A549 (cell line): ENCODE results near the gene GREM1.

Source experiments
- CHD2 ChIP-seq: fragments of 150-350 bp; IDR thresholded peaks from 2 replicates; pipeline ENCODE4 v1.6.1; 2014; ENCODE audit warnings: low read length; ENCODE audit not compliant: partially characterized antibody
- EP300 ChIP-seq, 2 experiments: fragments of >200 bp; sonication (Bioruptor Twin); formaldehyde crosslinking; IDR thresholded peaks; 2 replicates in 1 of 2; 3 replicates in 1 of 2; pipeline ENCODE4 v1.6.1; 2016 to 2017
- HDAC2 ChIP-seq: fragments of 200-600 bp; sonication (generic); IDR thresholded peaks from 2 replicates; pipeline ENCODE4 v1.6.1; 2016
- JUN ChIP-seq, 2 experiments: fragments of >200 bp; sonication (Bioruptor Twin); formaldehyde crosslinking; IDR thresholded peaks; 2 replicates in 1 of 2; 3 replicates in 1 of 2; pipeline ENCODE4 v1.6.1; 2016 to 2017
- MAX ChIP-seq: IDR thresholded peaks from 2 replicates; pipeline ENCODE4 v1.6.1; 2012
- PBX3 ChIP-seq: IDR thresholded peaks from 2 replicates; pipeline ENCODE4 v1.6.1; 2012
- POLR2A ChIP-seq: IDR thresholded peaks from 2 replicates; pipeline ENCODE4 v1.6.1; 2012; ENCODE audit warnings: mild to moderate bottlenecking, low read length
- SMC3 ChIP-seq: fragments of >200 bp; sonication (Bioruptor Twin); formaldehyde crosslinking; IDR thresholded peaks from 3 replicates; pipeline ENCODE4 v1.6.1; 2018; ENCODE audit warnings: inconsistent platforms
- USF2 ChIP-seq: fragments of 450-650 bp; IDR thresholded peaks from 2 replicates; pipeline ENCODE4 v1.6.1; 2014; ENCODE audit warnings: antibody characterized with exemption
- ZSCAN20 ChIP-seq: fragments of 250-450 bp; sonication (Bioruptor Pico); IDR thresholded peaks from 2 replicates; pipeline ENCODE4 v1.8.0; 2022; ENCODE audit warnings: mild to moderate bottlenecking, moderate library complexity
- TF ChIP-seq, protein P1 (sequence below): fragments of >200 bp; sonication (Bioruptor Twin); formaldehyde crosslinking; IDR thresholded peaks from 3 replicates; pipeline ENCODE4 v1.5.1; 2016

DNA sequence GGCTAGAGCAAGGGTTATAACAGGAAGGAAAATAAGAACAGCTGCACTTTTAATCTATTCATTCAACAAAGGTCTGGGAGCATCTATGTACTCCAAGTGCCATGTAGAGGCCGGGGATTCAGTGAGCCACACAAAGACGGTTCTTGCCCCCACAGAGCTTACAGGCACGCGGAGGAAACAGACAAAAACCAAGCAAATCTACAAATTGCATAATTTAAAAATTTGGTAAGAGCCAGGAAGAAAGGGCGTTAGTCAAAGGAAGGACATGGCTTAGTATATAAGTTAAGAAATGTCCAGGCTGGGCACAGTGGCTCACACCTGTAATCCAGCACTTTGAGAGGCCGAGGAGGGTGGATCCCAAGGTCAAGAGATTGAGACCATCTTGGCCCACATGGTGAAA is 10.4 kb upstream of the GREM1 start:
- TF ChIP-seq EP300 (IDR thresholded peaks at IDR 0.05) (no peak), PBX3 (no peak), MAX (no peak), SMC3 (no peak), ZSCAN20 (CRISPR knock-in tag) (no peak), POLR2A (no peak), CHD2 (no peak), JUN (IDR thresholded peaks at IDR 0.05) (no peak), HDAC2 (no peak), USF2 (no peak)
- TF ChIP-seq, protein P1, sequence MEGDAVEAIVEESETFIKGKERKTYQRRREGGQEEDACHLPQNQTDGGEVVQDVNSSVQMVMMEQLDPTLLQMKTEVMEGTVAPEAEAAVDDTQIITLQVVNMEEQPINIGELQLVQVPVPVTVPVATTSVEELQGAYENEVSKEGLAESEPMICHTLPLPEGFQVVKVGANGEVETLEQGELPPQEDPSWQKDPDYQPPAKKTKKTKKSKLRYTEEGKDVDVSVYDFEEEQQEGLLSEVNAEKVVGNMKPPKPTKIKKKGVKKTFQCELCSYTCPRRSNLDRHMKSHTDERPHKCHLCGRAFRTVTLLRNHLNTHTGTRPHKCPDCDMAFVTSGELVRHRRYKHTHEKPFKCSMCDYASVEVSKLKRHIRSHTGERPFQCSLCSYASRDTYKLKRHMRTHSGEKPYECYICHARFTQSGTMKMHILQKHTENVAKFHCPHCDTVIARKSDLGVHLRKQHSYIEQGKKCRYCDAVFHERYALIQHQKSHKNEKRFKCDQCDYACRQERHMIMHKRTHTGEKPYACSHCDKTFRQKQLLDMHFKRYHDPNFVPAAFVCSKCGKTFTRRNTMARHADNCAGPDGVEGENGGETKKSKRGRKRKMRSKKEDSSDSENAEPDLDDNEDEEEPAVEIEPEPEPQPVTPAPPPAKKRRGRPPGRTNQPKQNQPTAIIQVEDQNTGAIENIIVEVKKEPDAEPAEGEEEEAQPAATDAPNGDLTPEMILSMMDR, result no peak
